HUES6 (cell line): ENCODE results near the gene PSD4.

Experiments
- H3K27ac ChIP-seq: 2 replicates; pipeline ENCODE4 v1.7.0; 2013; ENCODE audit warnings: low read depth, mild to moderate bottlenecking, low read length, inconsistent platforms
- H3K27me3 ChIP-seq: 2 replicates; pipeline ENCODE4 v1.6.1; 2013; ENCODE audit warnings: low read length; ENCODE audit not compliant: control insufficient read depth, insufficient read depth
- H3K36me3 ChIP-seq: 2 replicates; pipeline ENCODE4 v1.6.1; 2013; ENCODE audit warnings: low read length; ENCODE audit not compliant: control insufficient read depth, insufficient read depth
- H3K4me1 ChIP-seq: 2 replicates; pipeline ENCODE4 v1.6.1; 2013; ENCODE audit warnings: low read length; ENCODE audit not compliant: control insufficient read depth, insufficient read depth
- H3K4me3 ChIP-seq: 2 replicates; pipeline ENCODE4 v1.5.1; 2013; ENCODE audit warnings: low read depth, low read length
- H3K9ac ChIP-seq: one replicate; pipeline ENCODE4 v1.6.1; 2013; ENCODE audit warnings: mild to moderate bottlenecking, low read length
- H3K9me3 ChIP-seq: 2 replicates; pipeline ENCODE4 v1.6.1; 2013; ENCODE audit warnings: low read depth, low read length; ENCODE audit not compliant: control insufficient read depth, insufficient read depth

PSD4 gene

GRCh38 chr2:113171334-113172075, 2.3 kb upstream of the PSD4 start:
- Histone ChIP-seq H3K4me1 (peaks cover 27% of the 10 kb centered on the region; the same call in 1 of the 2 replicates), H3K9ac (no peak overlapping the region), H3K27ac (no peak overlapping the region), H3K36me3 (no peaks in the 10 kb centered on the region), H3K4me3 (no peak overlapping the region), H3K27me3 (no peaks in the 10 kb centered on the region), H3K9me3 (no peaks in the 10 kb centered on the region)

DNA sequence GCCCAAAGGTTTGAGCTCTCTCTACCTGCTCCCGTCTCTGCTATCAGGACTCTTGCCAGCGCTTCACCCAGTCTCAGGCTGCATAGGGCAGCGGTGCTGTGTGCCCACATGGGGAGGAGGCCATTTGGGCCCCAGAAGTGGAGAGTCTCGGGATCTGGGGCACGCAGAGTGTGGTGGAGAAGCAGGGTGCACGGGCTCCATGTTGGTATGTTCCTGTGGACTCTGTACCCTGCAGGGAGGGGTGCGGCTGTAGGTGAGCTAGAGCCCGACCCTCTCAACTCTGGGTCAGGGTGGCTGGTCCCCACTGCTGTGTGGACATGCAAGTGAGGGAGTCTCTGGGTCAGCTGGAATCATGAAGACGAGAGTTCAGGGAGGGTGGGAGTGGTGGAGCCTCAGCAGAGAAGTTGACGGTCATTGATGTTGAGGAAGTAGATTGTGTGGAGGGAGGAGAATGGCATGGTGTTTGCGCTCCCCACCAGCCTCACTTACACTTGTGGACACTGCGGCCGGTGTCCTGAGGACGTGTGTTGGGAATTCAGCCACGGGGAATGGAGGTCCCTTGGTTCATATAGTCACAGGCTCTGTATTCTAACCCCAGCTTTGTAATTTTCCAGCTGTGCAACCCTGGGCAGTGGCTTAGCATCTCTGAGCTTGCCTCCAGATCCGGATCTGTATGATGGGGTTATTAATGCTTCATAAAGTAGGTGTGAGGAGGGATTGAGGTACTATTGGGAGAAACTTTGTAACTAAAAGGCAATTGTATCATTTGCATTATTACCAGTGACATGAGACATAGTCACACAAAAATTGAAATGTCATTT, 840 bp upstream of the PSD4 start:
- Histone ChIP-seq H3K36me3 (no peaks in the 10 kb centered on the region), H3K27me3 (no peaks in the 10 kb centered on the region), H3K9me3 (no peaks in the 10 kb centered on the region), H3K4me3 (no peak overlapping the region), H3K27ac (no peak overlapping the region), H3K9ac (no peak overlapping the region), H3K4me1 (peaks cover 24% of the 10 kb centered on the region; the same call in 1 of the 2 replicates)

DNA sequence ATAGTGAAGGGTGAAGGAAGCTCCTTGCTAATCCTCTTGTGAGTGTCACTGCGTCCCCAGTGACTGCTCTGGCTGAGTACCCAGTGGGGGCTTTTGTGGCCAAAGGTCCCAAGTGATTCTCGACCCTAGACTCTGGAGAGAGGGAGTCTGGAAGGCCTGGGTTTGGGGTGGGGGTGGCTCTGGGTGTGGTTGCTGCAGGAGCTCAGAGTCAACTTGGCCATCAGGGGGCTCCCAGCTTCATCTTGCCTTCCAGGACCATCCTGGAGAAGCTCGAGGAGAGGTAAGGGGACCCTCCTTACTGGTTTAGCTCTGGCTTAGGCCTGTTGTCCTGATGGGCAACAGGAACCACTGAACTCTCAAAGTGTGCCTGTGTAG, 592 bp downstream of the PSD4 start:
- no peaks in the 10 kb centered on the region for H3K36me3 ChIP-seq
- no peak overlapping the region for H3K27ac ChIP-seq
- no peaks in the 10 kb centered on the region for H3K9me3 ChIP-seq
- H3K4me3 ChIP-seq = no peak overlapping the region
- H3K9ac ChIP-seq = no peak overlapping the region
- H3K27me3 ChIP-seq = no peaks in the 10 kb centered on the region
- peaks cover 24% of the 10 kb centered on the region; the same call in 1 of the 2 replicates for H3K4me1 ChIP-seq

DNA sequence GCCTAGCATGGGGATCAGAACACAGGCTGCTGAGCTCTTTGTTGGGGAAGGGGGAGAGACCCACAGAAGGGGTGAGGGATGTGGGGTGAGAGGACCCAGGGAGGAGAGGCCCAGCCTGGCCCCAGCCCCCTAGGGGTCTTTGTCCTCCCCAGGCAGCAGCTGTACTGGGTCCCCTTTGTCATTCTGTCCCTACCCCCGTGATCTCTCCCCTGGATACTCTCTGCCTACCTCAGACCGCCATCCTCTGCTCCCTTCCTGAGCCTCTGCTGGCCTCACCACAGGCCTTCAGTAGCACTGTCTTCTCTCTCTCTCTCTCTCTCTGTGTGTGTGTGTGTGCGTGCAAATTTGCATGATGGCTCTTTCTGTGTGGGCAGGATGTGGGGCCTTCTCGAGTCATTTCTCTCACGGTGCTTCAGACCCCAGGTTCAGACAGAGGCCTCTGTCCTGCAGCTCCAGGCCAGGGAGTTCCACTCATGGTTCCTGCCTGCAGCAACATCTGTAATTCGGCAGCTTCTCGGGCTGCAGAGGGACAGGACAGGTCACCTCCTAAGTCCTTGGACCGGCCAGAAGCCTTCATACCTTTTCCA, 1.4 kb downstream of the PSD4 start:
- no peaks in the 10 kb centered on the region for H3K27me3 ChIP-seq
- H3K36me3 ChIP-seq = no peaks in the 10 kb centered on the region
- no peak overlapping the region for H3K4me3 ChIP-seq
- H3K4me1 ChIP-seq = peaks cover 27% of the 10 kb centered on the region; the same call in 1 of the 2 replicates
- no peak overlapping the region for H3K27ac ChIP-seq
- no peak overlapping the region for H3K9ac ChIP-seq
- no peaks in the 10 kb centered on the region for H3K9me3 ChIP-seq

GRCh38 chr2:113175736-113176695, 2.2 kb downstream of the PSD4 start:
- Histone ChIP-seq H3K27me3 (no peaks in the 10 kb centered on the region), H3K9me3 (no peaks in the 10 kb centered on the region), H3K4me3 (no peak overlapping the region), H3K36me3 (no peaks in the 10 kb centered on the region), H3K4me1 (peaks cover 33% of the 10 kb centered on the region; the same call in 1 of the 2 replicates), H3K9ac (no peak overlapping the region), H3K27ac (no peak overlapping the region)

- Histone ChIP-seq H3K27ac (no peak overlapping the region), H3K36me3 (no peaks in the 10 kb centered on the region), H3K9me3 (no peaks in the 10 kb centered on the region), H3K4me3 (no peak overlapping the region), H3K9ac (no peak overlapping the region), H3K4me1 (peaks cover 33% of the 10 kb centered on the region; the same call in 1 of the 2 replicates), H3K27me3 (no peaks in the 10 kb centered on the region)
Measured at GRCh38 chr2:113176696-113177355, 3.1 kb downstream of the PSD4 start.

DNA sequence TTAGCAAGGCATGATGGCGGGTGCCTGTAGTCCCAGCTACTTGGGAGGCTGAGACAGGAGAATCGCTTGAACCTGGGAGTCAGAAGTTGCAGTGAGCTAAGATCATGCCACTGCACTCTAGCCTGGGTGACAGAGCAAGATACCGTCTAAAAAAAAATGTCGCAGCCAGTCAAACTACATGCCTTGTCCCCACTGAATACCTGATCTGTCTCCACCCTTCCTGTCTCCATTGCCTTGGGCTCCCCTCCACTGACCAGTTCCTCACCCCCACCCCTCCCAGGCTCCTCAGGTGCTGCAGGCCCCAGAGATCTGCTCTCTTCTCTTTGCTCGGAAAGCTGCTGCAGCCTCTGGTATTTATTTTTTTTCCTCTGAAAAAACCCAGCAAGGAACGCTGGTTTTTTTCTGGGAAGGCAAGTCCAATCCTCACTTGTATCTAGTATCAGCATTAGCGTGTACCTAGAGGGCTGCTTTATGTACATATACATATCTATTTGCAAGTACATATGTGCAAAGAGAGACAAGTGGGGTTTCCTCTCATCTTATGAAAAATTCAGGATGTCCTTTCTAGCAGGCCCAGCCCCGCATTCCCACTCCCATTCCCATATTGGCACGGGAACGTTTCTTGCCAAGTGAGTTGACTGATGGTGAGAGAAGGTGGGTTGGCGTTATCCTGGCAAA, 4.4 kb downstream of the PSD4 start:
- H3K27ac ChIP-seq = no peak overlapping the region
- H3K4me3 ChIP-seq = no peak overlapping the region
- no peaks in the 10 kb centered on the region for H3K27me3 ChIP-seq
- no peaks in the 10 kb centered on the region for H3K36me3 ChIP-seq
- no peak overlapping the region for H3K9ac ChIP-seq
- no peaks in the 10 kb centered on the region for H3K9me3 ChIP-seq
- peaks cover 33% of the 10 kb centered on the region; the same call in 1 of the 2 replicates for H3K4me1 ChIP-seq

DNA sequence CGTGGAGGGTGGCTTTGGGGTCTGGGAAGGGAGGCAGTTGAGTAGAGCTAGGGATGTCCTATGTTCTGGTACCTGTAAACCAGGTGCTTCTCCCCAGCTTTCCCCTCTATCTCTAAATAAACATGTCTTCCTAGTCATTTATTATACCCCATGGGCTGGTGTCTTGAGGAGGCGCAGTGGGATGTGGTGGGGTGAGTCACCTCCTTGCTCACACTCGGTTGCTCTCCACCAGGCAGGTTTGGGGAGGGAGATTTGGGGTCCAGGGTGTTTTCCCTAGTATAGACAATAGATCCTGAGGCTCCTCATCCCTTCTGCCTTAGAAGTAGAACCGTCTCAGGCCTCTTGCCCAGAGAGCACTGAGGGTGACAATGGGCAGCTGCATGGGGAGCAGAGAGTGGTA, 5.1 kb downstream of the PSD4 start:
- Histone ChIP-seq H3K36me3 (no peaks in the 10 kb centered on the region), H3K4me3 (no peak overlapping the region), H3K27ac (no peak overlapping the region), H3K4me1 (peaks cover 26% of the 10 kb centered on the region; the same call in 1 of the 2 replicates), H3K27me3 (no peaks in the 10 kb centered on the region), H3K9ac (no peak overlapping the region), H3K9me3 (no peaks in the 10 kb centered on the region)

- H3K9ac ChIP-seq = no peak overlapping the region
- no peaks in the 10 kb centered on the region for H3K36me3 ChIP-seq
- H3K27me3 ChIP-seq = no peaks in the 10 kb centered on the region
- H3K4me3 ChIP-seq = no peak overlapping the region
- no peaks in the 10 kb centered on the region for H3K9me3 ChIP-seq
- peaks cover 20% of the 10 kb centered on the region; the same call in 1 of the 2 replicates for H3K4me1 ChIP-seq
- H3K27ac ChIP-seq = no peak overlapping the region
Measured at GRCh38 chr2:113179446-113180045, 5.8 kb downstream of the PSD4 start.
